B cell (primary cell): Measurements from ENCODE around the gene TPCN2. TPM values are rescaled to one million over a fixed set of nuclear protein-coding genes. Genes with fewer than 3 reads are reported as not detected.

ENCODE experiments used
- ATAC-seq: fragments of 200-7000 bp; cut with Tn5 transposase; one replicate; pipeline ENCODE4 v1.10.0; 2021; ENCODE audit warnings: low read depth, mild to moderate bottlenecking, moderate number of reproducible peaks, moderate library complexity
- CTCF ChIA-PET: fragments of 350-600 bp; sonication (Branson Sonifier 250); formaldehyde crosslinking; loops from one replicate; lab custom pipeline; 2021; ENCODE audit warnings: antibody characterized with exemption, inconsistent platforms; lab: Charles Lee
- POLR2A ChIA-PET: fragments of 350-600 bp; sonication (Branson Sonifier 250); formaldehyde crosslinking; loops from one replicate; lab custom pipeline; 2021; ENCODE audit warnings: antibody characterized with exemption; lab: Charles Lee
- DNase-seq: peaks from one replicate; pipeline ENCODE4 v3.0.0; 2013
- H2AFZ ChIP-seq: 2 replicates; pipeline ENCODE4 v1.6.1; 2012; ENCODE audit warnings: mild to moderate bottlenecking, low read depth, low read length; ENCODE audit not compliant: insufficient read depth, poor library complexity, severe bottlenecking
- H3K27ac ChIP-seq, 2 donors: 1 replicate in 1 of 2; 2 replicates in 1 of 2; pipeline ENCODE4 v1.5.1; 2012 to 2013; ENCODE audit warnings: low read length in 2 of 2, mild to moderate bottlenecking in 2 of 2, moderate library complexity in 1 of 2
- H3K27me3 ChIP-seq, 4 experiments: fragments of 200-600 bp in 1 of 4; sonication (generic) in 1 of 4; replicated peaks in 1 of 4; 1 replicate in 2 of 4; 2 replicates in 2 of 4; pipeline versions ENCODE4 v1.6.1 to v1.7.0; 2013 to 2016; ENCODE audit warnings: low read length in 3 of 4, mild to moderate bottlenecking in 2 of 4, mixed read lengths in 1 of 4, moderate library complexity in 1 of 4; ENCODE audit not compliant: insufficient read depth in 4 of 4, control insufficient read depth in 3 of 4; ENCODE audit errors: control extremely low read depth in 1 of 4
- H3K36me3 ChIP-seq, 2 experiments: replicated peaks in 1 of 2; 1 replicate in 1 of 2; 2 replicates in 1 of 2; pipeline versions ENCODE4 v1.6.1 to v1.7.1; 2013; ENCODE audit warnings: low read length in 1 of 2; ENCODE audit not compliant: insufficient read depth in 2 of 2, control insufficient read depth in 1 of 2; ENCODE audit errors: control extremely low read depth in 1 of 2, extremely low read depth in 1 of 2
- H3K4me1 ChIP-seq, 2 donors: fragments of 200-600 bp in 1 of 2; sonication (generic) in 1 of 2; 1 replicate in 1 of 2; 2 replicates in 1 of 2; pipeline versions ENCODE4 v1.5.1 to v1.6.1; 2013 to 2017; ENCODE audit warnings: low read length in 2 of 2; ENCODE audit not compliant: control insufficient read depth in 2 of 2, insufficient read depth in 2 of 2
- H3K4me2 ChIP-seq: replicated peaks from 2 replicates; pipeline ENCODE3; 2012; ENCODE audit warnings: mild to moderate bottlenecking, low read depth, low read length; ENCODE audit not compliant: poor library complexity, severe bottlenecking
- H3K4me3 ChIP-seq, 5 experiments: fragments of 200-600 bp in 1 of 5; sonication (generic) in 1 of 5; 1 replicate in 3 of 5; 2 replicates in 2 of 5; pipeline versions ENCODE4 v1.5.1 to v1.7.0; 2011 to 2016; ENCODE audit warnings: low read length in 4 of 5, mild to moderate bottlenecking in 4 of 5, low read depth in 2 of 5, control low read depth in 1 of 5, moderate library complexity in 1 of 5; ENCODE audit not compliant: insufficient read depth in 1 of 5; ENCODE audit errors: control extremely low read depth in 1 of 5, extremely low read depth in 1 of 5
- H3K79me2 ChIP-seq: fragments of 200-600 bp; sonication (generic); one replicate; pipeline ENCODE4 v1.6.0; 2016; ENCODE audit warnings: low read length; ENCODE audit not compliant: control insufficient read depth, insufficient read depth
- H3K9ac ChIP-seq: fragments of 200-600 bp; sonication (generic); 2 replicates; pipeline ENCODE4 v1.6.1; 2017; ENCODE audit warnings: mild to moderate bottlenecking, low read length, moderate library complexity
- H3K9me3 ChIP-seq, 3 donors: one replicate each; pipeline versions ENCODE4 v1.6.1 to v1.7.1; 2013; ENCODE audit warnings: low read length in 2 of 3; ENCODE audit not compliant: control insufficient read depth in 2 of 3, insufficient read depth in 1 of 3; ENCODE audit errors: control extremely low read depth in 1 of 3
- H4K20me1 ChIP-seq: 2 replicates; pipeline ENCODE4 v1.6.0; 2012; ENCODE audit warnings: mild to moderate bottlenecking, low read length; ENCODE audit not compliant: insufficient read depth, control insufficient read depth, poor library complexity, severe bottlenecking
- H3K27ac Mint-ChIP-seq: one replicate; pipeline ENCODE4 v1.8.0; 2021; ENCODE audit warnings: mixed read lengths
- H3K27me3 Mint-ChIP-seq: one replicate; pipeline ENCODE4 v1.8.0; 2021; ENCODE audit warnings: mixed read lengths
- H3K4me1 Mint-ChIP-seq: one replicate; pipeline ENCODE4 v1.8.0; 2021; ENCODE audit warnings: mixed read lengths
- H3K4me3 Mint-ChIP-seq: one replicate; pipeline ENCODE4 v1.8.0; 2021; ENCODE audit warnings: mixed read lengths
- H3K9me3 Mint-ChIP-seq: one replicate; pipeline ENCODE4 v1.8.0; 2022; ENCODE audit warnings: mixed read lengths; ENCODE audit not compliant: insufficient read depth
- CTCF ChIP-seq: fragments of 200-600 bp; IDR thresholded peaks from one replicate; pipeline ENCODE4 v1.8.0; 2022; ENCODE audit warnings: antibody characterized with exemption, mild to moderate bottlenecking
- EZH2 ChIP-seq: IDR thresholded peaks from 2 replicates; pipeline ENCODE4 v1.6.1; 2012; ENCODE audit warnings: borderline replicate concordance, low read depth, mild to moderate bottlenecking, moderate library complexity, low read length; ENCODE audit not compliant: insufficient read depth, poor library complexity, severe bottlenecking
- WGBS: methylation state at CpG from one replicate; pipeline ENCODE4 v1.1.5; 2013; ENCODE audit warnings: missing lambda C conversion rate; ENCODE audit not compliant: insufficient coverage; 5-methylcytosine and 5-hydroxymethylcytosine counted together
- intact Hi-C: fragments of 100-400 bp; cut with micrococcal nuclease; formaldehyde crosslinking; loops from one replicate; pipeline ENCODE4 v1.10.0; 2022
- polyA plus RNA-seq: library from polyadenylated mRNA; depleted of rRNA; stranded (reverse); fragments of >200 nt; gene quantifications from 2 replicates; pipeline ENCODE4 v1.2.3, GENCODE V29; 2012
- total RNA-seq, 2 donors: library from RNA; stranded (reverse); fragments of 120-200 nt in 1 of 2; gene quantifications; 1 replicate in 1 of 2; 2 replicates in 1 of 2; pipeline versions ENCODE4 v1.2.3 to v1.2.4, GENCODE V29; 2013 to 2022

TPCN2 gene
- total and polyA plus RNA-seq, 2 donors (not counting 1 experiment from before 2014, with no cell fraction given) = 16.8 to 71.4 TPM

- POLR2A ChIA-PET = no interaction called here
- intact Hi-C loops = no loop called here
- no peak overlapping the region for H3K4me2 ChIP-seq
- Mint-ChIP-seq H3K27ac (no peak overlapping the region), H3K4me3 (no peak overlapping the region), H3K4me1 (no peaks in the 10 kb centered on the region), H3K9me3 (no peaks in the 10 kb centered on the region), H3K27me3 (peaks cover 21% of the 10 kb centered on the region)
- H3K9ac ChIP-seq = no peak overlapping the region
- no peaks in the 10 kb centered on the region for H3K79me2 ChIP-seq
- DNase-seq (no peak), ATAC-seq (no peak)
- no peak for TF ChIP-seq CTCF
- TF ChIP-seq EZH2 = no peak
- no peak overlapping the region for H3K4me3 ChIP-seq
- WGBS = 88% methylated on average over 13 of the region's 13 CpGs
- H4K20me1 ChIP-seq = no peaks in the 10 kb centered on the region
- no peaks in the 10 kb centered on the region for H3K4me1 ChIP-seq
- no peak overlapping the region for H2AFZ ChIP-seq
- peaks cover 0 to 9% (median 1%) of the 10 kb centered on the region in 4 experiments for H3K27me3 ChIP-seq
- H3K27ac ChIP-seq = no peak overlapping the region
- CTCF ChIA-PET = no interaction called here
- no peaks in the 10 kb centered on the region for H3K9me3 ChIP-seq
- no peaks in the 10 kb centered on the region for H3K36me3 ChIP-seq
Observed at GRCh38 chr11:69002570-69003231, 46.0 kb upstream of the TPCN2 start.

GRCh38 chr11:69003301-69003865 is 45.3 kb upstream of the TPCN2 start:
- Histone ChIP-seq H3K9me3 (no peaks in the 10 kb centered on the region), H3K9ac (no peak overlapping the region), H3K4me2 (no peak overlapping the region), H3K79me2 (no peaks in the 10 kb centered on the region), H3K27me3 (peaks cover 0 to 10% (median 1%) of the 10 kb centered on the region in 4 experiments), H3K4me3 (no peak overlapping the region), H4K20me1 (no peaks in the 10 kb centered on the region), H3K4me1 (no peaks in the 10 kb centered on the region), H3K36me3 (no peaks in the 10 kb centered on the region), H2AFZ (no peak overlapping the region), H3K27ac (no peak overlapping the region)
- CTCF ChIA-PET = no interaction called here
- no peak for TF ChIP-seq CTCF
- no peak for TF ChIP-seq EZH2
- POLR2A ChIA-PET = no interaction called here
- 94% methylated on average over 9 of the region's 9 CpGs for WGBS
- H3K27me3 Mint-ChIP-seq = peaks cover 28% of the 10 kb centered on the region
- no peaks in the 10 kb centered on the region for H3K4me1 Mint-ChIP-seq
- ATAC-seq (no peak), DNase-seq (no peak)
- H3K4me3 Mint-ChIP-seq = no peak overlapping the region
- intact Hi-C loops = no loop called here
- H3K27ac Mint-ChIP-seq = no peak overlapping the region
- no peaks in the 10 kb centered on the region for H3K9me3 Mint-ChIP-seq
